H9 (cell line): ENCODE measurements around the gene INSM1. TPM values are rescaled to one million over a fixed set of nuclear protein-coding genes. Genes with fewer than 3 reads are reported as not detected.

ENCODE experiments used
- DNase-seq: peaks from one replicate; pipeline ENCODE4 v3.0.0-alpha.2; 2017
- H2AFZ ChIP-seq: one replicate; pipeline ENCODE4 v1.6.1; 2013; ENCODE audit warnings: mild to moderate bottlenecking, low read length, control low read depth, moderate library complexity
- H2AK5ac ChIP-seq: 2 replicates; pipeline ENCODE4 v1.6.1; 2013; ENCODE audit warnings: low read length, control low read depth, mixed read lengths; ENCODE audit not compliant: insufficient read length
- H2BK120ac ChIP-seq: one replicate; pipeline ENCODE4 v1.6.1; 2013; ENCODE audit warnings: low read depth, mild to moderate bottlenecking, low read length, control low read depth, inconsistent platforms; ENCODE audit not compliant: poor library complexity, severe bottlenecking
- H2BK12ac ChIP-seq: 2 replicates; pipeline ENCODE4 v1.6.1; 2013; ENCODE audit warnings: low read length, control low read depth, mixed read lengths, low read depth; ENCODE audit not compliant: insufficient read length
- H2BK15ac ChIP-seq: 2 replicates; pipeline ENCODE4 v1.6.1; 2013; ENCODE audit warnings: low read depth, low read length, control low read depth
- H2BK20ac ChIP-seq: one replicate; pipeline ENCODE4 v1.6.1; 2013; ENCODE audit warnings: low read depth, mild to moderate bottlenecking, low read length, control low read depth, inconsistent platforms; ENCODE audit not compliant: poor library complexity, severe bottlenecking
- H2BK5ac ChIP-seq: 2 replicates; pipeline ENCODE4 v1.6.1; 2013; ENCODE audit warnings: low read length, control low read depth, mixed read lengths; ENCODE audit not compliant: insufficient read length
- H3K14ac ChIP-seq: 2 replicates; pipeline ENCODE4 v1.6.1; 2013; ENCODE audit warnings: low read length, control low read depth; ENCODE audit not compliant: insufficient read depth
- H3K18ac ChIP-seq: 2 replicates; pipeline ENCODE4 v1.6.1; 2013; ENCODE audit warnings: low read depth, mild to moderate bottlenecking, mixed read lengths, low read length, control low read depth; ENCODE audit not compliant: insufficient read length
- H3K23ac ChIP-seq: 2 replicates; pipeline ENCODE4 v1.6.1; 2013; ENCODE audit warnings: low read length, control low read depth, mixed read lengths, low read depth; ENCODE audit not compliant: insufficient read length
- H3K23me2 ChIP-seq: 2 replicates; pipeline ENCODE4 v1.6.1; 2013; ENCODE audit warnings: low read depth, mild to moderate bottlenecking, mixed read lengths, low read length, control low read depth; ENCODE audit not compliant: insufficient read length, poor library complexity, severe bottlenecking
- H3K27ac ChIP-seq: 2 replicates; pipeline ENCODE4 v1.5.1; 2013; ENCODE audit warnings: low read length, control low read depth, mixed read lengths, low read depth; ENCODE audit not compliant: insufficient read length
- H3K27me3 ChIP-seq: 2 replicates; pipeline ENCODE4 v1.6.1; 2013; ENCODE audit warnings: low read length, control low read depth, inconsistent platforms; ENCODE audit not compliant: insufficient read depth
- H3K4ac ChIP-seq: 2 replicates; pipeline ENCODE4 v1.6.1; 2013; ENCODE audit warnings: low read depth, mild to moderate bottlenecking, control low read depth, inconsistent platforms, low read length, moderate library complexity
- H3K4me1 ChIP-seq: 2 replicates; pipeline ENCODE4 v1.6.1; 2013; ENCODE audit warnings: low read length, control low read depth, inconsistent platforms; ENCODE audit not compliant: insufficient read depth
- H3K4me2 ChIP-seq: 2 replicates; pipeline ENCODE4 v1.6.1; 2013; ENCODE audit warnings: low read length, control low read depth, mixed read lengths; ENCODE audit not compliant: insufficient read length, insufficient read depth
- H3K56ac ChIP-seq: 2 replicates; pipeline ENCODE4 v1.6.1; 2013; ENCODE audit warnings: low read depth, mild to moderate bottlenecking, mixed read lengths, low read length, control low read depth; ENCODE audit not compliant: insufficient read length
- H3K79me1 ChIP-seq: 2 replicates; pipeline ENCODE4 v1.6.1; 2013; ENCODE audit warnings: low read depth, mild to moderate bottlenecking, moderate library complexity, low read length, control low read depth, inconsistent platforms; ENCODE audit not compliant: insufficient read depth, poor library complexity, severe bottlenecking
- H3K79me2 ChIP-seq: 2 replicates; pipeline ENCODE4 v1.6.1; 2013; ENCODE audit warnings: low read length, control low read depth, inconsistent platforms; ENCODE audit not compliant: insufficient read depth
- H3K9ac ChIP-seq: 2 replicates; pipeline ENCODE4 v1.6.1; 2013; ENCODE audit warnings: low read length, control low read depth, mixed read lengths; ENCODE audit not compliant: insufficient read length; ENCODE audit errors: extremely low read depth
- H3K9me3 ChIP-seq: one replicate; pipeline ENCODE4 v1.6.1; 2013; ENCODE audit warnings: low read depth, low read length, inconsistent platforms; ENCODE audit not compliant: control insufficient read depth
- H3T11ph ChIP-seq: one replicate; pipeline ENCODE4 v1.6.1; 2013; ENCODE audit warnings: mild to moderate bottlenecking, low read length, control low read depth, inconsistent platforms
- H4K20me1 ChIP-seq: one replicate; pipeline ENCODE4 v1.6.1; 2013; ENCODE audit not compliant: control insufficient read depth, insufficient read length, insufficient read depth
- H4K5ac ChIP-seq: 2 replicates; pipeline ENCODE4 v1.6.1; 2013; ENCODE audit warnings: low read depth, mild to moderate bottlenecking, mixed read lengths, low read length, control low read depth; ENCODE audit not compliant: insufficient read length
- H4K8ac ChIP-seq: replicated peaks from 2 replicates; pipeline ENCODE4 v1.6.1; 2013; ENCODE audit warnings: low read length, control low read depth, mixed read lengths, low read depth; ENCODE audit not compliant: insufficient read length
- H4K91ac ChIP-seq: 2 replicates; pipeline ENCODE4 v1.6.1; 2013; ENCODE audit warnings: low read depth, mild to moderate bottlenecking, moderate library complexity, mixed read lengths, low read length, control low read depth; ENCODE audit not compliant: insufficient read length
- H3K27ac Mint-ChIP-seq, 3 experiments: 2 replicates in 2 of 3; 3 replicates in 1 of 3; pipeline ENCODE4 v1.8.0; 2020 to 2021; ENCODE audit warnings: mixed read lengths in 3 of 3, mild to moderate bottlenecking in 1 of 3, moderate library complexity in 1 of 3
- H3K27me3 Mint-ChIP-seq: 2 replicates; pipeline ENCODE4 v1.8.0; 2021; ENCODE audit warnings: low read depth, mild to moderate bottlenecking, moderate library complexity, mixed read lengths
- H3K36me3 Mint-ChIP-seq, 3 experiments: 2 replicates in 2 of 3; 3 replicates in 1 of 3; pipeline ENCODE4 v1.8.0; 2020 to 2021; ENCODE audit warnings: low read depth in 3 of 3, mixed read lengths in 3 of 3; ENCODE audit not compliant: insufficient read depth in 1 of 3
- H3K4me1 Mint-ChIP-seq, 2 experiments: 2 replicates each; pipeline ENCODE4 v1.8.0; 2020; ENCODE audit warnings: mixed read lengths in 2 of 2
- H3K4me3 Mint-ChIP-seq, 2 experiments: 2 replicates in 1 of 2; 3 replicates in 1 of 2; pipeline ENCODE4 v1.8.0; 2020 to 2021; ENCODE audit warnings: mild to moderate bottlenecking in 2 of 2, mixed read lengths in 2 of 2, moderate library complexity in 1 of 2
- H3K9me3 Mint-ChIP-seq, 2 experiments: 2 replicates in 1 of 2; 3 replicates in 1 of 2; pipeline ENCODE4 v1.8.0; 2020; ENCODE audit warnings: mild to moderate bottlenecking in 2 of 2, mixed read lengths in 2 of 2, moderate library complexity in 1 of 2
- WGBS: extraction: QIAGEN DNeasy Blood & Tissue Kit; methylation state at CpG from one replicate; pipeline ENCODE4 v1.1.7; 2013; ENCODE audit warnings: missing lambda C conversion rate, low lambda C conversion rate, mixed read lengths; ENCODE audit not compliant: insufficient read length; ENCODE audit errors: extremely low coverage; 5-methylcytosine and 5-hydroxymethylcytosine counted together
- total RNA-seq: library from RNA; stranded (reverse); gene quantifications from 2 replicates; pipeline ENCODE4 v1.2.1, GENCODE V29; 2021
- TF ChIP-seq, protein P1 (sequence below): fragments of 200-600 bp; sonication (generic); conservative IDR thresholded peaks from 3 replicates; pipeline ENCODE4 v1.8.0; 2021; ENCODE audit warnings: antibody characterized with exemption, mild to moderate bottlenecking

Gene INSM1
- total RNA-seq, 1 experiment from 2014 or later, result 0.83 TPM

GRCh38 chr20:20417876-20418676 lies 50.2 kb downstream of the INSM1 start:
- no peak overlapping the region for H3K9ac ChIP-seq
- H3K79me2 ChIP-seq, result no peaks in the 10 kb centered on the region
- H3K4me1 ChIP-seq, result peaks cover 3% of the 10 kb centered on the region; the same call in 1 of the 2 replicates
- no peak overlapping the region for H3K56ac ChIP-seq
- H3K18ac ChIP-seq, result no peak overlapping the region
- H2BK15ac ChIP-seq, result no peak overlapping the region
- H3K36me3 Mint-ChIP-seq, result peaks cover 0 to 3% (median 0%) of the 10 kb centered on the region in 3 experiments; a peak in 1 of 7 replicates
- H3K27ac Mint-ChIP-seq, result no peak overlapping the region; a peak in 1 of 7 replicates
- no peak overlapping the region for H3T11ph ChIP-seq
- H3K79me1 ChIP-seq, result no peaks in the 10 kb centered on the region
- H3K4me2 ChIP-seq, result no peak overlapping the region
- H3K23me2 ChIP-seq, result no peaks in the 10 kb centered on the region
- no peaks in the 10 kb centered on the region for H3K9me3 ChIP-seq
- no peak overlapping the region for H2BK12ac ChIP-seq
- H3K4me1 Mint-ChIP-seq, result peaks cover 17 to 22% of the 10 kb centered on the region in 2 experiments
- no peaks in the 10 kb centered on the region for H4K20me1 ChIP-seq
- DNase-seq, result no peak
- H3K4me3 Mint-ChIP-seq, result no peak overlapping the region
- no peak overlapping the region for H2BK20ac ChIP-seq
- no peak overlapping the region for H3K14ac ChIP-seq
- no peak overlapping the region for H2AK5ac ChIP-seq
- no peak overlapping the region for H2BK120ac ChIP-seq
- H4K5ac ChIP-seq, result no peak overlapping the region
- H2BK5ac ChIP-seq, result no peak overlapping the region
- no CpG with 5 or more reads among the region's 8 CpGs for WGBS
- no peak overlapping the region for H2AFZ ChIP-seq
- H3K27me3 Mint-ChIP-seq, result no peaks in the 10 kb centered on the region
- H3K23ac ChIP-seq, result no peak overlapping the region
- no peak overlapping the region for H4K8ac ChIP-seq
- TF ChIP-seq, protein P1, sequence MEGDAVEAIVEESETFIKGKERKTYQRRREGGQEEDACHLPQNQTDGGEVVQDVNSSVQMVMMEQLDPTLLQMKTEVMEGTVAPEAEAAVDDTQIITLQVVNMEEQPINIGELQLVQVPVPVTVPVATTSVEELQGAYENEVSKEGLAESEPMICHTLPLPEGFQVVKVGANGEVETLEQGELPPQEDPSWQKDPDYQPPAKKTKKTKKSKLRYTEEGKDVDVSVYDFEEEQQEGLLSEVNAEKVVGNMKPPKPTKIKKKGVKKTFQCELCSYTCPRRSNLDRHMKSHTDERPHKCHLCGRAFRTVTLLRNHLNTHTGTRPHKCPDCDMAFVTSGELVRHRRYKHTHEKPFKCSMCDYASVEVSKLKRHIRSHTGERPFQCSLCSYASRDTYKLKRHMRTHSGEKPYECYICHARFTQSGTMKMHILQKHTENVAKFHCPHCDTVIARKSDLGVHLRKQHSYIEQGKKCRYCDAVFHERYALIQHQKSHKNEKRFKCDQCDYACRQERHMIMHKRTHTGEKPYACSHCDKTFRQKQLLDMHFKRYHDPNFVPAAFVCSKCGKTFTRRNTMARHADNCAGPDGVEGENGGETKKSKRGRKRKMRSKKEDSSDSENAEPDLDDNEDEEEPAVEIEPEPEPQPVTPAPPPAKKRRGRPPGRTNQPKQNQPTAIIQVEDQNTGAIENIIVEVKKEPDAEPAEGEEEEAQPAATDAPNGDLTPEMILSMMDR, result no peak
- no peak overlapping the region for H3K27ac ChIP-seq
- no peak overlapping the region for H4K91ac ChIP-seq
- no peak overlapping the region for H3K4ac ChIP-seq
- no peaks in the 10 kb centered on the region for H3K9me3 Mint-ChIP-seq
- H3K27me3 ChIP-seq, result no peaks in the 10 kb centered on the region
